ENCODE data around the gene HGD.
"Not testable (repeated sequence)": the region's sequence is repeated elsewhere in the genome, so short reads cannot be mapped to it uniquely, and the experiment has no call there.

DNA sequence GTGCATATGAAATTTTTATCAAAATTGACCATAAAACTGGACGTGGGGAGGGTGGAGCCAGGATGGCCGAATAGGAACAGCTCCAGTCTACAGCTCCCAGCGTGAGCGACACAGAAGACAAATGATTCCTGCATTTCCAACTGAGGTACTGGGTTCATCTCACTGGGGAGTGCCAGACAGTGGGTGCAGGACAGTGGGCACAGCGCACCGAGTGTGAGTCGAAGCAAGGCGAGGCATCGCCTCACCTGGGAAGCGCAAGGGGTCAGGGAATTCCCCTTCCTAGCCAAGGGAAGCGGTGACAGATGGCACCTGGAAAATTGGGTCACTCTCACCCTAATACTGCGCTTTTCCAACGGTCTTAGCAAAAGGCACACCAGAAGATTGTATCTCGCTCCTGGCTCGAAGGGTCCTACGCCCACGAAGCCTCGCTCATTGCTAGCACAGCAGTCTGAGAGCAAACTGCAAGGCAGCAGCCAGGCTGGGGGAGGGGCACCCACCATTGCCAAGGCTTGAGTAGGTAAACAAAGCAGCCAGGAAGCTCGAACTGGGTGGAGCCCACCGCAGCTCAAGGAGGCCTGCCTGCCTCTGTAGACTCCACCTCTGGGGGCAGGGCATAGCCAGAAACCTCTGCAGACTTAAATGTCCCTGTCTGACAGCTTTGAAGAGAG lies 37.3 kb upstream of the HGD start:
- TF ChIP-seq, protein P1, sequence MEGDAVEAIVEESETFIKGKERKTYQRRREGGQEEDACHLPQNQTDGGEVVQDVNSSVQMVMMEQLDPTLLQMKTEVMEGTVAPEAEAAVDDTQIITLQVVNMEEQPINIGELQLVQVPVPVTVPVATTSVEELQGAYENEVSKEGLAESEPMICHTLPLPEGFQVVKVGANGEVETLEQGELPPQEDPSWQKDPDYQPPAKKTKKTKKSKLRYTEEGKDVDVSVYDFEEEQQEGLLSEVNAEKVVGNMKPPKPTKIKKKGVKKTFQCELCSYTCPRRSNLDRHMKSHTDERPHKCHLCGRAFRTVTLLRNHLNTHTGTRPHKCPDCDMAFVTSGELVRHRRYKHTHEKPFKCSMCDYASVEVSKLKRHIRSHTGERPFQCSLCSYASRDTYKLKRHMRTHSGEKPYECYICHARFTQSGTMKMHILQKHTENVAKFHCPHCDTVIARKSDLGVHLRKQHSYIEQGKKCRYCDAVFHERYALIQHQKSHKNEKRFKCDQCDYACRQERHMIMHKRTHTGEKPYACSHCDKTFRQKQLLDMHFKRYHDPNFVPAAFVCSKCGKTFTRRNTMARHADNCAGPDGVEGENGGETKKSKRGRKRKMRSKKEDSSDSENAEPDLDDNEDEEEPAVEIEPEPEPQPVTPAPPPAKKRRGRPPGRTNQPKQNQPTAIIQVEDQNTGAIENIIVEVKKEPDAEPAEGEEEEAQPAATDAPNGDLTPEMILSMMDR (conservative IDR thresholded peaks at IDR 0.05), result not testable (repeated sequence)
- not testable (repeated sequence) for TF ChIP-seq ZFX (IDR thresholded peaks at IDR 0.05)
